Measurements from ENCODE around the gene MRPL24. TPM values are rescaled to one million over a fixed set of nuclear protein-coding genes. Genes with fewer than 3 reads are reported as not detected.
A peak's percentile ranks its signal among the peaks of the same experiment; 100 is the strongest.
"Not testable (repeated sequence)": the region's sequence is repeated elsewhere in the genome, so short reads cannot be mapped to it uniquely, and the experiment has no call there.

The MRPL24 gene
- total RNA-seq (ENCODE audit: insufficient read depth, low replicate concordance): 36.4 TPM

DNA sequence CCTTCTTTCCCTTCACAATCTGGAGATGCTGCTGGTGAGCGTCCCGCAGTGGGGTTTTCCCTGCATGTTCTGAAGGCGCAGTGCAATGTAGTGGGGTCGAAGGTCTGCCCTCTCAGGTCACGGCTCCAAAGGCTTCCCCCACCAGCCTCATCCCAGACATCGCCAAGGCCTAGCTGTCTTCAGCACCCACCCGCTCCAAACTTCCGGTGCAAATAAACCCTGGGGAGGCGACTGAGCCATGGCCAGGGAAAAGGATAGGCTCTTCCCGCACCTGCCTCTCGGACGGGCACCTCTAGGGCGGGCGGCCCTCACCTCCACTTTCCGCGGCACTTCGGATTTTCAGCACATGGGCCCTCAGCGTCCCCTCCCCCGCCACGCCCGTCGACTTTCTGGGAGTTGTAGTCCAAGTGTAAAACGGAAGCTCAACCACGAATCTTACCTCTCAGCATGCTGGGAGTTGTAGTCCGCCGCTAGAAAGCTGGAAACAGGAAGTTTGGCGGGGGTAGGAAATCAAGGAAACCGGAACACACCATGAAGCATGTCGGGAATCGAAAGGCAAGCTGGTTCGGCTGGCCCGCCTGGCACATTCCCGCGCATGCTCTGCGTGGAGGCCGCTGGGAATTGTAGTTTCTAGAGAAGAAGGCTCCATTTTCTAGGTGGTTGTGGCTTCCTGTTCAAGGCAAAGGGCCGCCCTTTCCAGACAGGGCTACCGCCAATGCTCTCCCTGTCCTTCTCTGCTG is at the start of gene MRPL24:
MRPL24 (minus strand) TSS at position 348 of the 740 bp plus-strand sequence. CDS start 2,384 bp downstream, outside the sequence.
- DNase-seq (ENCODE audit: low spot score): peak; percentile 100

DNA sequence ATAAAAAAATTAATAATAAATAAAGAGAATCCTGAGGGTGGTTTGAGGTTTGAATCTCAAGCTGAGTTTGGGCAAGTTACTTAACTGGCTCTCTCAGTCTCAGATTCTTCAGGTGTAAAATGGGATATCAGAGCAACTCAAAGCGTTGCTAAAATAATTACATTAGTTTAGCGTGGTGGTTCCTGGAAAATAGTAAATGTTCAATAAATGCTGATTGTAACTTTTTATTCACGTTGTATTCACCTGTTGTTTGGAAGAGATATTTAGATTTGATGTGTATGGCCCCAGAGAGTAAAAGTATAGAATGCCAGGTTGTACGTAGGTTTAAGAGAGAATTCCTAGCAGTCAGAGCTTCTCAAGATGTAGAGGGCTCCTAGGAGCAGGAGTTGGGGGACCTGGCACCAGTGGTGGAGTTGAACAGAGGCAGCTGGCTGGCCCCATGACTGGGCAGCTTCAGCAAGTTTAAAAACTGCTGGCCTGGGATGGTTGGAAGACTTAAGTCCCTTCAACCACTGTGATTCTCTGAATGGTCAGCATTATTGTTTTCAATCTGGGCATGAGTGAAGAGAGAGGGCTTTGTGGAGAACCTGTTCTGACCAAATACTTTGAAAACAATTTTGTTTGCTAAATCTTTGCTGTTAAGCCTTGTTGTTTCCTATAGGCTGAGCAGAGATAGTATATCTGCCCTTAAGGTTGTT is 48.9 kb upstream of the MRPL24 start:
- DNase-seq (ENCODE audit: low spot score): no peak

DNA sequence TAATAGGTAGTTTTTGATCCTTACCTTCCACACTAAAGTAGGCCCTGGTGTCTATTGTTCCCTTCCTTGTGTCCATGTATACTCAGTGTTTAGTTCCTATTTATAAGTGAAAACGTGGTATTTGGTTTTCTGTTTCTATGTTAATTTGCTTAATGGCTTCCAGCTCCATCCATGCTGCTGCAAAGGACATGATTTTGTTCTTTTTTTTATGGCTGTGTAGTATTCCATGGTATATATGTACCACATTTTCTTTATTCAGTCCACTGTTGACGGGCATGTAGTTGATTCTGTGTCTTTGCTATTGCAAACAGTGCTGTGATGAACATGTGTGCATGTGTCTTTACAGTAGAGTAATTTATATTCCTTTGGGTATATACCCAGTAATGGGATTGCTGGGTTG is 47.2 kb upstream of the MRPL24 start:
- no peak for DNase-seq (ENCODE audit: low spot score)

DNA sequence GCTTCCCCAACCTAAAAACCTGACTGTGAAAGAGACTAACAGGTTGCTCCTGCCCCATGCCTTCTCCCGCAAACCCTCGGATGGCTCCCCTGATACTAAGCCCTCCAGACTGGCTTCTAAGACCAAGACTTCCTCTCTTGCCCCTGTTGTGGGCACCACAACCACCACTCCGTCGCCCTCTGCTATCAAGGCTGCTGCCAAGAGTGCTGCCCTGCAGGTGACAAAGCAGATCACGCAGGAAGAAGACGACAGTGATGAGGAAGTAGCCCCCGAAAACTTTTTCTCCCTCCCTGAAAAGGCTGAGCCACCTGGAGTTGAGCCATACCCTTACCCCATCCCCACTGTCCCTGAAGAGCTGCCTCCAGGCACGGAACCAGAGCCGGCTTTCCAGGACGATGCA is 45.8 kb upstream of the MRPL24 start:
- no peak for DNase-seq (ENCODE audit: low spot score)

DNA sequence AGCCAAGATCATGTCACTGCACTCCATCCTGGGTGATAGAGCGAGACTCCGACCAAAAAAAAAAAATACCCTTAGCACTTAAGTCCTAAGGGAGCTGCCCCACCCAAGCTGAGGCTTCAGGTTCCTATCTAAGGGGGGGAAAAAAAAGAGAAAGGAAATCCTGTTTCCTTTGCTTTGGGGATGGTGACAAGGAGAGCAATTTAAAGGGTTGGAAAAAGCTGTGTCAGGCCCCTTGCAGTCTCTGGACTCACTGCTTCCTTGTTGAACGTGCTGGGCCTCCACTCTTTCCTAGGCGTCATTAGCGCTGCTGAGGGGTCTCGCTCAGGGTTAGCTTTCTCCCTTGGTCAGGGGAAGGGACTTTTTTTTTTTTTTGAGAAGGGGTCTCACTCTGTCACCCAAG is 44.6 kb upstream of the MRPL24 start:
- DNase-seq (ENCODE audit: low spot score): no peak

DNA sequence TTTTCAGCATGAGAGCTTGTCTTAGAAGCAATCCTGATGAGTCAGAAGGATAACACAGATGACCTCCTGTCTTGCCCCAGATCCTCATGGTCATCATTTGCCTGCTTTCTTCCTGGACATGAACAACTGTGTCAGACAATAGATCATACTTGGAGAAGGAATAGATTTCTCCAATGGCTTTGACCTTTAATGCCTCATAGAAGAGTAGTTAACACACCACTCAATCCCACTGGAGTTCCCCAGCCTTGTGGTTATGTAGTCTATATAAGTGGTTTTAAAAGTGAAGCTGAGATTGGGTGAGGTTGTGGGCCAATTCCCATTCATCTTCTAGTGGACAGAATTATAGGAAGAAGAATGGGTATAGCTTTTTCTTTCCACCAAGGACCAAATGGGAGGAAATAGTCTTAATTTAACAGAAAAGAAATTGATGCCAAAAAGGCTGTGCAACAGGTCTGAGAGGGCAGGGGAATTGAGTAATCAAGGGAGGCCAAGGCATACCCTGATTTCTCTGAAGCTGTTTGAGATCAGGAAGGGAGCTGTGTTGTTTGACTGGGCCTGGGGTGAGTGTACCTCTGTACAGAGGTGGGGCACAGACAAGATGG is 40.8 kb upstream of the MRPL24 start:
- peak; percentile 25 for DNase-seq (ENCODE audit: low spot score)

DNA sequence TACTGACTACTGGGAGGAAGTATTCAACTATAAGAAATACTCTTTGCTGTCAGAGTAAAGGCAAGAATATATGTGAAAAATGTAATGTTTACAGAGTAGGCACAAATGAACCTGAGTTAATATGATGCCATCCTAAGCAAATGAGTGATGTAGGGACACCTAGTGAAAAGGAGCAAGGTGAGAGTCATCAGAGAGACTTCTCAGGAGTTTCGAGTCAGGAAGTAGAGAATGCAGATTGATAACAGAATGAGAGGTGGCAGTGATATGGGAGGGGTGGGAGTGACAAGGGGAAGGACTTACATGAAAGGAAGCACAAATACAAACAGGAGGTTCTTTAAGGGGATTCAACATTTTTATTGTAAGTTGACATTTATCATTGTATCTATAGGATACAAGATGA is 36.7 kb upstream of the MRPL24 start:
- no peak for DNase-seq (ENCODE audit: low spot score)

DNA sequence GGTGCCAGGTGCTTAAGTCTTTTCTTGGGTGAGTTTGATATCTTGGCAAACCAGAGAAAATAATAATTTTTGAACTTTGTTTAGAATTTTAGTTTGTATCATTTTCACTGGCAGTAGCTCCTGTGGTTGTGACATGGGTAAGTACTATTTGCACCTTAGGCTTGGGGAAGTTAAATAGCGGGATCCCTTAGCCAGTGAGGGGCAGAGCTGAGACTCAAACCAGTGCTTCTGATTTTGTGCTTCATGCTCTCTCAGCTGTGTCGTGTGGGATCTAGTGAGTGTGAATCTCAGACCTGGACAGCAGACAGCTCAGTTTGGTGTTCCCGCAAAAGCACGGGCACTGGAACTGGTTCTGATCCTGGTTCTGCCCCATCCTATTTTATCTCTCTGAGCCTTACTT is 36.1 kb upstream of the MRPL24 start:
- no peak for DNase-seq (ENCODE audit: low spot score)

DNA sequence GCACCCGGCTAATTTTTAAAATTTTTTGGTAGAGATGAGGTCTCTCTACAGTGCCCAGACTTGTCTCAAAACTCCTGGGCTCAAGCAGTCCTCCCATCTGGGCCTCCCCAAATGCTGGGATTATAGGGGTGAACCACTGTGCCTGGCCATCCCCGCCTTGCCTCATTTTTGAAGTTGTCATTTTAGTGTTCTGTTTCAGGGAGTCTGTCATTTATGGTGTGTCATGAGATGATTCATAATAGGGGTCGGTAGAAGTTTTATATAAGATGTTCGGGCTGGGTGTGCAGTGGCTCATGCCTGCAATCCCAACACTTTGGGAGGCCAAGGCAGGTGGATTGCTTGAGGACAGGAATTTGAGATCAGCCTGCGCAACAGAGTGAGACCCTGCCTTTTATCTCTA is 34.9 kb upstream of the MRPL24 start:
- no peak for DNase-seq (ENCODE audit: low spot score)

DNA sequence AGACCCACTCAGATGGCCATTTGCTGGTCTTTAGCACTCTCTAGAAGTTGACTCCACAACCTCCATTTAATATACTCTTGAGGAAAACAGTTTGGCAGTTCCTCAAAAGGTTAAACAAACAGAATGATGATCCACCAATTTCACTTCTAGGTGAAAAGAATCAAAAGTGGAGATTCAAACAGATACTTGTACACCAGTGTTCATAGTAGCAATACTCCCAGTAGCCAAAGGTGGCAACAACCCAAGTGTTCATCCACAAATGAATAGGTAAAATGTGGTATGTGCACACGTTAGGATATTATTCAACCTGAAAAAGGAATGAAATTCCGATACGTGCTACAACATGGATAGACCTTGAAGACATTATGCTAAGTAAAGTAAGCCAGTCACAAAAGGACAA is 32.7 kb upstream of the MRPL24 start:
- no peak for DNase-seq (ENCODE audit: low spot score)

DNA sequence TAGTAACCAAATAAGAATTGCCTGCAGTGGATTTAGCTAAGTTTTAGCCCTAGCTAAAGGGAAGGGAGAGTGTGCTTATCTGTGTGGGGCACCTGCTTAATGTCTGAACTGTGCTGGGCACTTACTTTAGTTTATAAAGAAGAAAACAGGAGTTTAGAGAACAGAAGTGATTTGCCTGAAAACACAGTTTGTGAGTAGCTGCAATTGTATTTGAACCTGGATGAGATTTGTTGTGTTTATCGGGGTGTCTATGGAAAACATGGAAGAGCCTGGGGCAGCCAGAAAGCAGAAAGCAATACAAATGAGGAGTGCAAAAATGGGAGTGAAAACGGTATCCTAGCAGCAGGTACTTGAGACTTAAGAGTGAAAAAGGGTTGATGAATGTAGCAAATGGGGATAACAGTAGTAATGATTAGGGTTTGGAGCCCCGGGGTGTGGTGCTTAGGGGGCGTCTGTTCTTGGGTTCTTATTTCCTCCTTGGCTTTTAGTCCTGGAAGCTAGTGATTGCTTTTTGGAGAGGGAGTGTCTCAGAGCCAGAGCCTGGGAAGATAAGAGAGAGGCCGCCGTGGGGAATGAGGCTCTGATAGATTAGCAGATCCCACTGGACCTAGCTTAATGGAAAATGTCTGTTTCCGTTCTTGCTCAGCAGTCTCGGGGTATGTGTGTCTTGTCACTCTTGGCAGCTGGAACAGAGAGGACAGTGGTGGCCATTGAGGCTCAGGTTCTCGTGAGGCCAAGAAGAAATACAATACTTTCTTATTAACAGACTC is 32.0 kb upstream of the MRPL24 start:
- DNase-seq (ENCODE audit: low spot score): peak; percentile 79

DNA sequence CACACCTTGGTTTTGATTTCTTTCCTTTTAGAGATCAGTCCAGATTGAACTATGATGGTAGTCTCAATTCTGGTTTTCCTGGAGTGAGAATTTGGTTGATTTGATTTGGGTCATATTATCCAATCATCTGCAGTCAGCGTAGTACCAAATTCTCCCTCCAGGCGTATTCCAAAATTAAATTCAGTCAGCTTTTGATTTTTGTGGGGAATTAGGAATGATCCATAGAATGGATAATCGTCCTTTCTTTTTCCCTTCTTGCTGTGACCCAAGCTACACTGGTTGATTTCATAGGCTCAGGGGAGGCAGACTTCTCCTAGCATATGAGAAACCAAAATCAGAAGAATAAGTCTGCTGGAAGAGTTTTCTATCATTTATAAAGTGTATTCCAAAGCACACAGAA is 31.3 kb upstream of the MRPL24 start:
- DNase-seq (ENCODE audit: low spot score): no peak

DNA sequence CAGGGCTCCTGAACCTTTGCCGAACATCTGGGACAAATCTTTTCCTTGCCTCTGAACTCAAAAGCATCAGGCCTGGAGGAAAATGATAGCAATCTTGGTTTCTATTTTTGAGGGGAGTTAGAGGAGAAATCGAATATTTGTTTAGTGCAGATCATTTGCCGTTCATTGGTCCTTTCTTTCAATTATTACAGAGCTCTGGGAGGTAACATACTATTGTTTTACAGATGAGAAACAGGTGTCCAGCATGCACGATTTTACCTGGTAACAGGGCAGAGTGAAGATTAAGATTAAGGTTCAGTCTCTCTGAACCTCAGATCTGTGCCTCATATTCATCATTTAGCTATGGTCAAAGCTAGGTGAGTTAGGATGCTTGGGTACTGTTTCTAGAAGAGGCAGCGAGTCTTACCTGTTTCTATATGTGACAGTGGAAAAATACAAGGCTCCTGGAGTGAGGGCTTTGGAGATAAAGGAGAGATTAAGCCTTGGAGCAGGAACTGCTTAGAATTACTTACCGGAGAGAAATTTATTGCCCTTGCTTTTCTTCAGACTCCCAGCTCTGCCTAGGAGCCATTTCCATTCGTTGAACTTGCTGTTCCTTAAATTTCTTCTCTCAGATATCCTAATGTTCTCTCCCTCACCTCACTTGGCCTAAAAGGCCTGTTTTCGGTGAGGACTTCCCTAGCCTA is 27.9 kb upstream of the MRPL24 start:
- no peak for DNase-seq (ENCODE audit: low spot score)

DNA sequence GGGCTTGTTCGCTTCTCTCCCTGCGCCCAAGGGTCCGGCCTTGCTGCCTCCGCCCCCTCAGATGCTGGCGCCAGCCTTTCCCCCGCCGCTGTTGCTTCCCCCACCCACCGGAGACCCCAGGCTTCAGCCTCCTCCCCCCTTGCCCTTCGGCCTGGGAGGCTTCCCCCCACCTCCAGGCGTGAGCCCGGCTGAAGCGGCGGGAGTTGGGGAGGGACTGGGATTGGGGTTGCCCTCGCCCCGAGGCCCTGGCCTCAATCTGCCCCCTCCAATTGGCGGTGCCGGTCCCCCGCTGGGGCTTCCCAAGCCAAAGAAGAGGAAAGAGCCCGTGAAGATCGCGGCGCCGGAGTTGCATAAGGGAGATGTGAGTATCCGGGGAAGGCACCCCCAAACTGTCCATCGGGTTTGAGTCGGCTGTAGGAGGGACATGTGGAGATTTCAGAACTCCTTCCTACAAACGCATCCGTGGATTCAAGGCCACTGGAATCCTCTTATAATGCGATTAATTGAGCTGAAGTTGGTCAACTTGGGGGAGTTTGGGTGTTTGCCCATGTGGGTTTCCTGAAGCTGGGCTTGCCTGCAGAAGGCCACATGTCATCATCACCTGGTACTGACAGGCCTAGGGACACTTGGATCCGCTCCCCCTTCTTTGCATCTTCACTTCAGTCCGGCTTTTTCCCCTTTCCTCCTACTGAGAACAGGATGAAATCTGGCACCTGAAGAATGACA is 27.2 kb upstream of the MRPL24 start:
- peak; percentile 29 for DNase-seq (ENCODE audit: low spot score)

DNA sequence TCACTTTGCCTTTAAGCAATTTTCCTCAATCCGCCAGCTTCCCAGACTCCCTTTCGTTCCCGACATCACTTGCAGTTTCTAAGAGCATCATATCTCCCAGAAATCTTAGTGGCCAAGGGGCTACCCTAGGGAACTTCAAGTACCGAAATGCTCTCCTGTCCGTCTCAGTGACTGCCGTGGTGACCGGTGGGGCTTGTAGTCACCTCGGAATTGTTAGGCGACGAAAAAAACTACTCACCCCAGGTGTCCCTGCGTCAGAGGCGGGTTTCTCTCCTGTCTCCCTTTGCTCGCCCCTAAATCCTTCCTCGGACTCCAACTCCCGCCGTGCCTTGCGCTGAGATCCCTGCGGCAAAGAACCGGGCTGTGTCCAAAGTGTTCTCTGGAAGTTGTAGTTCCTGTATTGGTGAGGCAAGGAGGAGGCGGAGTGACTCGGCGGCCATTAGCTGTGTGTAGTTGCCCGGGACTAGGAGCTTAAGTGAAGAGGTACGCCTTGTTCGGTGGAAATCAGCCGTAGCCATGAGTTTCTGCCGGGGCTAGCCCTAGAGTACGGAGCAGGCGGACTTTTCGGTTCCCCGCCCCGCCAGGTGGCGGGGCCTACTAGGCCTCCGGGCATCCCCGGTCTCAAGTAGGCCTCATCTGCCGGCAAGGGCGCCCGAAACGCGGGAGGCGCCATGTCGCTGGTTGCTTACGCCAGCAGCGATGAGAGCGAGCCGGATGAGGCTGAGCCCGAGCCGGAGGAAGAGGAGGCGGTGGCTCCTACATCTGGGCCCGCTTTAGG is 26.4 kb upstream of the MRPL24 start, which contains the start of gene PRCC:
PRCC (plus strand) TSS at position 435 of the 778 bp plus-strand sequence; CDS start at position 672, 237 bp downstream.
- DNase-seq (ENCODE audit: low spot score): peak; percentile 100

DNA sequence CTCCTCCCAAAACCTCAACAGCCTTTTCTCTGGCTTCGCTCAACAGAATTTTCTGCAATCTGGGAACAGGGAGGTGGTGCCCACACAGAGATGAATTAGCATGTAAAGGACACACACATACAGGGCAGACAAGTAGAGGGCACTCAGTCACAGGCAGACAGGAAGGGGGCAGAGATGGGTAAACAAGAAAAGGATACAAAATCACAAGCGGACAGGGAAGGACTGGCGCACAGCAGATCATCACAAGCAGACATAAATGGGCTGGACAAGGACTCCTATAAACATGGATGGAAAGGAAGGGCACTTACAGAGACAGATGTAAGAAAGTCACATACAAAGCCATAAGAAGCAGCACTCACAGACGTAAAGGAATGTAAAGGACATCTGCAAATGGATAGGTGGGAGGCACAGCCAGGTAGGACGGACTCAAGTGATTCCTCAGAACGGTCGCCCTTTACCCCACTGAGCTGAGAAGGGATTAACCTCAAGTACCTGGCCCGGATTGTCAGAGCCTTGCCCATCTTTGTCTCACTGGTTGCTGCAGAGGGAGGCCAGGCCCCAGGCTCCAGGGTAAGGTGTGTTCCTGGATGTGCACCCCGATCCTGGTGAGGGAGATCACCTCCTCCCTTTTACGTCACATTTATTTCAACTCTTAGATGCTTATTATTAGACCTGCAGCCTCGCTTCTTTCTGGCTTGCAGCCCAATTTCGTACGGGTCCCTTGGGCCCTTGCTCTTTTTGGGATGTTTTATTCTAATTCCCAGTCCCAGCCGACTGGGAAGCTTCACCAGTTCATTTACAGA is 25.6 kb upstream of the MRPL24 start:
- peak; percentile 31 for DNase-seq (ENCODE audit: low spot score)

DNA sequence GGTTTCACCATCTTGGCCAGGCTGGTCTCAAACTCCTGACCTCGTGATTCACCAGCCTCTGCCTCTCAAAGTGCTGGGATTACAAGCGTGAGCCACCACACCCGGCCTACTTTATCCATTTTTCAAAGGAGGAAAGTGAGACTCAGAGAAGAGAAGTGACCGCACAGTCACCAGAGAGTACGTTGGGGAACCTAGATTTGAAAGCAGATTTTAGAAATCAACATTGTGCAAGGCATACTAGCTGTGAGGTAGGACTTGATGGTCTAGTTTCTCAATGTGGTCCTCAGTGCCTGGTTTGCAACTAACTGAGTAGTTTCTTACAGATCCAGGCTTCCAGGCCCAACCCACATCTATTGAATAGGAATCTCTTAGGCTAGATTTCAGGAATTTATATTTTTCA is 24.8 kb upstream of the MRPL24 start:
- no peak for DNase-seq (ENCODE audit: low spot score)

DNA sequence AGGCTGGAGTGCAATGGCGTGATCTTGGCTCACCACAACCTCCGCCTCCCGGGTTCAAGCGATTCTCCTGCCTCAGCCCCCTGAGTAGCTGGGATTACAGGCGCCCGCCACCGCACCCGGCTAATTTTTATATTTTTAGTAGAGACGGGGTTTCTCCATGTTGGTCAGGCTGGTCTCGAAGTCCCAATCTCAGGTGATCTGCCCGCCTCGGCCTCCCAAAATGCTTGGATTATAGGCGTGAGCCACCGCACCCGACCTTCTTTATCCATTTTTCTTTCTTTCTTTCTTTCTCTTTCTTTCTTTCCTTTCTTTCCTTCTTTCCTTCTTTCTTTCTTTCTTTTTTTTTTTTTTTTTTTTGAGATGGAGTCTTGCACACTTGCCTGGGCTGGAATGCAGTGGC is 24.2 kb upstream of the MRPL24 start:
- DNase-seq (ENCODE audit: low spot score): not testable (repeated sequence)

DNA sequence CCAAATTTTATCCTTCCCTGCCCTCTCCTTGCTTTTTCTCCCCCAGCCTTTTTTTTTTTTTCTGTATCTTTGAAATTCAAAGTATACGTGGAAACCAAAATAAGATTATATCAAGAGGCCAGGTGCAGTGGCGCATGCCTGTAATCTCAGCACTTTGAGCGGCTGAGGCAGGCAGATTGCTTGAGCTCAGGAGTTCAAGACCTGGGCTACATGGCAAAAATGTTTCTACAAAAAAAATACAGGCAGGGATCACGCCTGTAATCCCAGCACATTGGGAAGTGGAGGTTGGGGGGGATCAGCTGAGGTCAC is 19.9 kb upstream of the MRPL24 start:
- no peak for DNase-seq (ENCODE audit: low spot score)
